ENCODE results near the gene MTAP.

MTAP gene

GRCh38 chr9:21872696-21873095 lies 70.3 kb downstream of the MTAP start:
- H4K91ac ChIP-seq (ENCODE audit: low read length), result no peak overlapping the region
- peaks cover 5% of the 10 kb centered on the region for H3K9me3 ChIP-seq (ENCODE audit: control insufficient read depth, low read length)
- no peak overlapping the region for H2BK5ac ChIP-seq (ENCODE audit: low read depth, low read length, poor library complexity, severe bottlenecking)
- H3K36me3 ChIP-seq (ENCODE audit: control insufficient read depth in 1 of 2, insufficient read depth in 2 of 2, low read depth in 1 of 2, low read length in 2 of 2), result peaks cover 0 to 55% of the 10 kb centered on the region in 2 experiments
- no peak overlapping the region for H3K14ac ChIP-seq (ENCODE audit: low read length in 2 of 2)
- no peaks in the 10 kb centered on the region for H3K27me3 ChIP-seq (ENCODE audit: control insufficient read depth in 1 of 2, insufficient read depth in 1 of 2, low read length in 2 of 2)
- H2BK15ac ChIP-seq (ENCODE audit: low read depth, poor library complexity, severe bottlenecking), result no peak overlapping the region
- no peak overlapping the region for H3K4me2 ChIP-seq (ENCODE audit: low read length, poor library complexity, severe bottlenecking)
- H2AK5ac ChIP-seq (ENCODE audit: low read length, severe bottlenecking), result no peak overlapping the region
- H2BK120ac ChIP-seq (ENCODE audit: low read depth, low read length), result no peak overlapping the region
- H3K18ac ChIP-seq (ENCODE audit: low read depth in 1 of 2, low read length in 2 of 2), result no peak overlapping the region
- no peak overlapping the region for H4K8ac ChIP-seq (ENCODE audit: low read length)
- no peak overlapping the region for H3K27ac ChIP-seq (ENCODE audit: low read length, poor library complexity, severe bottlenecking)
- H3K23ac ChIP-seq (ENCODE audit: low read length in 2 of 2), result no peak overlapping the region
- DNase-seq, result no peak
- 0% methylated on average over 1 of the region's 1 CpG for WGBS
- H3K4ac ChIP-seq (ENCODE audit: low read depth in 1 of 2, low read length in 2 of 2), result no peak overlapping the region
- H2BK12ac ChIP-seq (ENCODE audit: low read length in 2 of 2), result no peak overlapping the region
- no peak overlapping the region for H3K4me3 ChIP-seq (ENCODE audit: insufficient read depth in 1 of 2, low read depth in 1 of 2, low read length in 2 of 2)
- no peak overlapping the region for H3K9ac ChIP-seq (ENCODE audit: low read length)
- no peaks in the 10 kb centered on the region for H3K4me1 ChIP-seq (ENCODE audit: control insufficient read depth, insufficient read depth, low read depth, low read length)
- H2AFZ ChIP-seq (ENCODE audit: low read depth, low read length), result no peak overlapping the region
- H3K79me1 ChIP-seq (replicated peaks; ENCODE audit: low read length, poor library complexity, severe bottlenecking), result peaks cover 11% of the 10 kb centered on the region

DNA sequence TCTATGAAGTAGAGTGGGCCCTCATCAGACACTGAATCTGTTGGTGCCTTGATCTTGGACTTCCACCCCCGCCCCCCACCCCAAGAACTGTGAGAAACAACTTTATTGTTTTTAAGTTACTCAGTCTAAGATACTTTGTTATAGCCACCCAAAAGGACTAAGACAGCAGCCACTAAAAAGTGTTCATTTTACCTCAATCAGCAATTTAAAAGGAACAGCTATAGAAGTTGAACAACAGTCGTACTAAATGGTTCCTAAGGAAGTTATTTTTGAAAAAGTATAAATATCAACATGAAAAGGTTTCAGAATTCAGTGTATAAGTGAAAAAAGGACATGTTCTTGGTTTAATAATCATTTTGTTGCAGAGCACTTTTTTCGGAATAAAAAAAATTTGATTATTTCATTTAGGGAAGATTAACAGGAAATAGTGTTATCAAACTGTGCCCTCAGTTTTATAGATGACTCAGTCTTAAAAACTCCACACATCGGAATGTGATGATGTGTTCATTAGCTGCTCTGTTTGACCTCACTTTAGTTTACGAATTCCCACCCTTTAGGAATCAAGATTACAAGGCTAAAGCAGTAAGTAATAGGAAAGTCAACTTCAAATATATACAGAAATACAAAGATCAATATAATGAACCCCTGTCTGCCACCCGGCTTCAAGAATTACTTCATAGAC lies 71.2 kb downstream of the MTAP start:
- no peak overlapping the region for H3K4me3 ChIP-seq (ENCODE audit: insufficient read depth in 1 of 2, low read depth in 1 of 2, low read length in 2 of 2)
- H2BK120ac ChIP-seq (ENCODE audit: low read depth, low read length), result no peak overlapping the region

GRCh38 chr9:21875893-21876292 lies 73.5 kb downstream of the MTAP start:
- Histone ChIP-seq H2AK5ac (ENCODE audit: low read length, severe bottlenecking) (no peak overlapping the region), H3K18ac (ENCODE audit: low read depth in 1 of 2, low read length in 2 of 2) (no peak overlapping the region), H2AFZ (ENCODE audit: low read depth, low read length) (no peak overlapping the region), H3K9me3 (ENCODE audit: control insufficient read depth, low read length) (peaks cover 18% of the 10 kb centered on the region), H3K36me3 (ENCODE audit: control insufficient read depth in 1 of 2, insufficient read depth in 2 of 2, low read depth in 1 of 2, low read length in 2 of 2) (peaks cover 0 to 47% of the 10 kb centered on the region in 2 experiments), H3K4me1 (ENCODE audit: control insufficient read depth, insufficient read depth, low read depth, low read length) (no peaks in the 10 kb centered on the region), H3K23ac (ENCODE audit: low read length in 2 of 2) (no peak overlapping the region), H2BK15ac (ENCODE audit: low read depth, poor library complexity, severe bottlenecking) (no peak overlapping the region), H4K91ac (ENCODE audit: low read length) (no peak overlapping the region), H3K4me3 (ENCODE audit: insufficient read depth in 1 of 2, low read depth in 1 of 2, low read length in 2 of 2) (no peak overlapping the region), H3K4me2 (ENCODE audit: low read length, poor library complexity, severe bottlenecking) (no peak overlapping the region), H3K14ac (ENCODE audit: low read length in 2 of 2) (no peak overlapping the region), H3K4ac (ENCODE audit: low read depth in 1 of 2, low read length in 2 of 2) (no peak overlapping the region), H2BK5ac (ENCODE audit: low read depth, low read length, poor library complexity, severe bottlenecking) (no peak overlapping the region), H4K8ac (ENCODE audit: low read length) (no peak overlapping the region), H3K9ac (ENCODE audit: low read length) (no peak overlapping the region), H3K27me3 (ENCODE audit: control insufficient read depth in 1 of 2, insufficient read depth in 1 of 2, low read length in 2 of 2) (no peaks in the 10 kb centered on the region), H2BK12ac (ENCODE audit: low read length in 2 of 2) (no peak overlapping the region), H3K27ac (ENCODE audit: low read length, poor library complexity, severe bottlenecking) (no peak overlapping the region), H2BK120ac (ENCODE audit: low read depth, low read length) (no peak overlapping the region), H3K79me1 (replicated peaks; ENCODE audit: low read length, poor library complexity, severe bottlenecking) (peaks cover 10% of the 10 kb centered on the region)
- DNase-seq, result no peak
- WGBS, result 100% methylated on average over 3 of the region's 4 CpGs

More for the DNA sequence above, 71.2 kb downstream of the MTAP start:
- no peak overlapping the region for H2AFZ ChIP-seq (ENCODE audit: low read depth, low read length)
- H2AK5ac ChIP-seq (ENCODE audit: low read length, severe bottlenecking), result no peak overlapping the region
- H2BK5ac ChIP-seq (ENCODE audit: low read depth, low read length, poor library complexity, severe bottlenecking), result no peak overlapping the region
- no peak overlapping the region for H3K14ac ChIP-seq (ENCODE audit: low read length in 2 of 2)
- DNase-seq, result peak; percentile 35
- H3K23ac ChIP-seq (ENCODE audit: low read length in 2 of 2), result no peak overlapping the region
- no peak overlapping the region for H3K4me2 ChIP-seq (ENCODE audit: low read length, poor library complexity, severe bottlenecking)
- H2BK15ac ChIP-seq (ENCODE audit: low read depth, poor library complexity, severe bottlenecking), result no peak overlapping the region
- no peaks in the 10 kb centered on the region for H3K27me3 ChIP-seq (ENCODE audit: control insufficient read depth in 1 of 2, insufficient read depth in 1 of 2, low read length in 2 of 2)
- H3K36me3 ChIP-seq (ENCODE audit: control insufficient read depth in 1 of 2, insufficient read depth in 2 of 2, low read depth in 1 of 2, low read length in 2 of 2), result peaks cover 0 to 45% of the 10 kb centered on the region in 2 experiments
- no peak overlapping the region for H3K4ac ChIP-seq (ENCODE audit: low read depth in 1 of 2, low read length in 2 of 2)
- no peak overlapping the region for H3K27ac ChIP-seq (ENCODE audit: low read length, poor library complexity, severe bottlenecking)
- peaks cover 5% of the 10 kb centered on the region for H3K9me3 ChIP-seq (ENCODE audit: control insufficient read depth, low read length)
- peaks cover 11% of the 10 kb centered on the region for H3K79me1 ChIP-seq (replicated peaks; ENCODE audit: low read length, poor library complexity, severe bottlenecking)
- H3K9ac ChIP-seq (ENCODE audit: low read length), result no peak overlapping the region
- H4K8ac ChIP-seq (ENCODE audit: low read length), result no peak overlapping the region
- H3K4me1 ChIP-seq (ENCODE audit: control insufficient read depth, insufficient read depth, low read depth, low read length), result no peaks in the 10 kb centered on the region
- WGBS, result 62% methylated on average over 3 of the region's 6 CpGs
- H3K18ac ChIP-seq (ENCODE audit: low read depth in 1 of 2, low read length in 2 of 2), result no peak overlapping the region
- no peak overlapping the region for H2BK12ac ChIP-seq (ENCODE audit: low read length in 2 of 2)
- H4K91ac ChIP-seq (ENCODE audit: low read length), result no peak overlapping the region

- Histone ChIP-seq H2BK15ac (ENCODE audit: low read depth, poor library complexity, severe bottlenecking) (no peak overlapping the region), H3K18ac (ENCODE audit: low read depth in 1 of 2, low read length in 2 of 2) (no peak overlapping the region), H2AFZ (ENCODE audit: low read depth, low read length) (no peak overlapping the region), H3K79me1 (replicated peaks; ENCODE audit: low read length, poor library complexity, severe bottlenecking) (peaks cover 3% of the 10 kb centered on the region), H4K8ac (ENCODE audit: low read length) (no peak overlapping the region), H3K4me3 (ENCODE audit: insufficient read depth in 1 of 2, low read depth in 1 of 2, low read length in 2 of 2) (no peak overlapping the region), H2BK120ac (ENCODE audit: low read depth, low read length) (no peak overlapping the region), H2AK5ac (ENCODE audit: low read length, severe bottlenecking) (no peak overlapping the region), H3K4me1 (ENCODE audit: control insufficient read depth, insufficient read depth, low read depth, low read length) (no peaks in the 10 kb centered on the region), H3K14ac (ENCODE audit: low read length in 2 of 2) (no peak overlapping the region), H3K27me3 (ENCODE audit: control insufficient read depth in 1 of 2, insufficient read depth in 1 of 2, low read length in 2 of 2) (no peaks in the 10 kb centered on the region), H3K23ac (ENCODE audit: low read length in 2 of 2) (no peak overlapping the region), H3K36me3 (ENCODE audit: control insufficient read depth in 1 of 2, insufficient read depth in 2 of 2, low read depth in 1 of 2, low read length in 2 of 2) (peaks cover 0 to 36% of the 10 kb centered on the region in 2 experiments), H4K91ac (ENCODE audit: low read length) (no peak overlapping the region), H3K4me2 (ENCODE audit: low read length, poor library complexity, severe bottlenecking) (no peak overlapping the region), H3K9ac (ENCODE audit: low read length) (no peak overlapping the region), H3K27ac (ENCODE audit: low read length, poor library complexity, severe bottlenecking) (no peak overlapping the region), H2BK5ac (ENCODE audit: low read depth, low read length, poor library complexity, severe bottlenecking) (no peak overlapping the region), H2BK12ac (ENCODE audit: low read length in 2 of 2) (peak overlapping the region in 1 of 2 experiments; percentile 11), H3K9me3 (ENCODE audit: control insufficient read depth, low read length) (peaks cover 42% of the 10 kb centered on the region), H3K4ac (ENCODE audit: low read depth in 1 of 2, low read length in 2 of 2) (no peak overlapping the region)
- no peak for DNase-seq
- whole genome bisulfite sequencing, result over 99% methylated on average over 3 of the region's 3 CpGs
Measured at GRCh38 chr9:21883642-21884041, 81.2 kb downstream of the MTAP start.

All from mesenchymal stem cell (in vitro differentiated cells and primary cell).